Erythroblast (primary cell): ENCODE measurements around the gene MYL12B.

Experiments used
- GATA1 ChIP-seq: IDR thresholded peaks from 2 replicates; pipeline ENCODE4 v1.6.1; 2011; ENCODE audit warnings: low read depth, mild to moderate bottlenecking, control low read depth, low read length, moderate library complexity
- POLR2A ChIP-seq: IDR thresholded peaks from 2 replicates; pipeline ENCODE4 v1.6.1; 2011; ENCODE audit warnings: mild to moderate bottlenecking, low read length

- TF ChIP-seq POLR2A: no peak
- TF ChIP-seq GATA1: no peak
Observed at GRCh38 chr18:3219241-3219630, 42.7 kb upstream of the MYL12B start.
